Lower lobe of right lung (tissue), 2 donors: ENCODE results near the gene CDC26. TPM values are rescaled to one million over a fixed set of nuclear protein-coding genes. Genes with fewer than 3 reads are reported as not detected.

Experiments
- ATAC-seq, 2 donors: fragments of 200-7000 bp; cut with Tn5 transposase; one replicate each; pipeline ENCODE4 v1.9.1; 2020 to 2022; ENCODE audit warnings: mild to moderate bottlenecking in 2 of 2, moderate library complexity in 2 of 2
- DNase-seq: peaks from one replicate; pipeline ENCODE4 v3.0.0-alpha.2; 2020
- H3K27ac ChIP-seq: fragments of 200-600 bp; one replicate; pipeline ENCODE4 v1.8.0; 2022
- H3K27me3 ChIP-seq: fragments of 200-600 bp; one replicate; pipeline ENCODE4 v1.8.0; 2022; ENCODE audit warnings: low read depth
- H3K36me3 ChIP-seq: fragments of 200-600 bp; one replicate; pipeline ENCODE4 v1.8.0; 2022; ENCODE audit warnings: mild to moderate bottlenecking
- H3K4me1 ChIP-seq: fragments of 200-600 bp; one replicate; pipeline ENCODE4 v1.8.0; 2022
- H3K4me3 ChIP-seq: fragments of 200-600 bp; one replicate; pipeline ENCODE4 v1.8.0; 2022; ENCODE audit warnings: mild to moderate bottlenecking
- H3K9me3 ChIP-seq: fragments of 200-600 bp; one replicate; pipeline ENCODE4 v1.8.0; 2022
- CTCF ChIP-seq: fragments of 200-600 bp; IDR thresholded peaks from one replicate; pipeline ENCODE4 v1.8.0; 2022; ENCODE audit warnings: antibody characterized with exemption, mild to moderate bottlenecking
- intact Hi-C: fragments of 100-400 bp; cut with DNase I; formaldehyde crosslinking; loops from one replicate; pipeline ENCODE4 v1.11.0; 2022
- total RNA-seq: library from RNA; stranded (reverse); fragmentation: NEBNext Ultra II Directional; extraction: Animal tissue kit (Norgen Biotek cat#: 25700); gene quantifications from one replicate; pipeline ENCODE4 v1.2.1, GENCODE V29; 2021
- donor health status: DM: no; HTN: yes; CAD: no; lungs with severe emphysema.

The CDC26 gene
- total RNA-seq, 1 donor from 2014 or later: 29.1 TPM

GRCh38 chr9:113309204-113309813, 33.9 kb upstream of the CDC26 start:
- no peak overlapping the region for H3K27ac ChIP-seq
- intact Hi-C loops: no loop called here
- no peak for ATAC-seq
- no peak overlapping the region for H3K4me3 ChIP-seq
- H3K27me3 ChIP-seq: no peaks in the 10 kb centered on the region
- H3K9me3 ChIP-seq: no peaks in the 10 kb centered on the region
- no peaks in the 10 kb centered on the region for H3K4me1 ChIP-seq
- DNase-seq: no peak
- TF ChIP-seq CTCF: peak; percentile 50
- H3K36me3 ChIP-seq: no peaks in the 10 kb centered on the region

GRCh38 chr9:113307396-113307975, 32.1 kb upstream of the CDC26 start:
- DNase-seq: no peak
- Histone ChIP-seq H3K36me3 (no peaks in the 10 kb centered on the region), H3K27ac (no peak overlapping the region), H3K4me3 (no peak overlapping the region), H3K9me3 (no peaks in the 10 kb centered on the region), H3K4me1 (no peaks in the 10 kb centered on the region), H3K27me3 (peaks cover 3% of the 10 kb centered on the region)
- TF ChIP-seq CTCF: no peak
- ATAC-seq: peak in 1 of 2 donors; percentile 25
- intact Hi-C loops: no loop called here

- Histone ChIP-seq H3K27ac (no peak overlapping the region), H3K9me3 (no peaks in the 10 kb centered on the region), H3K36me3 (no peaks in the 10 kb centered on the region), H3K4me1 (no peaks in the 10 kb centered on the region), H3K27me3 (peaks cover 3% of the 10 kb centered on the region), H3K4me3 (no peak overlapping the region)
- intact Hi-C loops: no loop called here
- no peak for TF ChIP-seq CTCF
- ATAC-seq (no peak), DNase-seq (no peak)
These were observed 31.2 kb upstream of the CDC26 start for GRCh38 chr9:113306566-113306965.

GRCh38 chr9:113302792-113303418, 27.5 kb upstream of the CDC26 start, which contains the start of gene RNF183:
RNF183 (minus strand) TSS chr9:113303376; CDS start chr9:113298184, 5,192 bp downstream.
- Histone ChIP-seq H3K27ac (no peak within 1 kb of the TSS), H3K4me1 (no peaks in the 10 kb centered on the region), H3K27me3 (peaks cover 3% of the 10 kb centered on the region), H3K36me3 (no peaks in the 10 kb centered on the region), H3K4me3 (no peak within 1 kb of the TSS), H3K9me3 (no peaks in the 10 kb centered on the region)
- no peak for TF ChIP-seq CTCF
- intact Hi-C loops: no loop called here
- ATAC-seq: no peak
- no peak for DNase-seq

- no peak for TF ChIP-seq CTCF
- Histone ChIP-seq H3K36me3 (no peaks in the 10 kb centered on the region), H3K27ac (no peak overlapping the region), H3K4me3 (no peak overlapping the region), H3K4me1 (no peaks in the 10 kb centered on the region), H3K27me3 (peaks cover 3% of the 10 kb centered on the region), H3K9me3 (no peaks in the 10 kb centered on the region)
- ATAC-seq (no peak), DNase-seq (no peak)
- intact Hi-C loops: no loop called here
These were observed 26.2 kb upstream of the CDC26 start for GRCh38 chr9:113301548-113301947.
